Measurements from ENCODE around the gene CACHD1. TPM values are rescaled to one million over a fixed set of nuclear protein-coding genes. Genes with fewer than 3 reads are reported as not detected.

Gene CACHD1
- total RNA-seq, 4 donors from 2014 or later: 7.7 to 20.1 (median 9.8) TPM

DNA sequence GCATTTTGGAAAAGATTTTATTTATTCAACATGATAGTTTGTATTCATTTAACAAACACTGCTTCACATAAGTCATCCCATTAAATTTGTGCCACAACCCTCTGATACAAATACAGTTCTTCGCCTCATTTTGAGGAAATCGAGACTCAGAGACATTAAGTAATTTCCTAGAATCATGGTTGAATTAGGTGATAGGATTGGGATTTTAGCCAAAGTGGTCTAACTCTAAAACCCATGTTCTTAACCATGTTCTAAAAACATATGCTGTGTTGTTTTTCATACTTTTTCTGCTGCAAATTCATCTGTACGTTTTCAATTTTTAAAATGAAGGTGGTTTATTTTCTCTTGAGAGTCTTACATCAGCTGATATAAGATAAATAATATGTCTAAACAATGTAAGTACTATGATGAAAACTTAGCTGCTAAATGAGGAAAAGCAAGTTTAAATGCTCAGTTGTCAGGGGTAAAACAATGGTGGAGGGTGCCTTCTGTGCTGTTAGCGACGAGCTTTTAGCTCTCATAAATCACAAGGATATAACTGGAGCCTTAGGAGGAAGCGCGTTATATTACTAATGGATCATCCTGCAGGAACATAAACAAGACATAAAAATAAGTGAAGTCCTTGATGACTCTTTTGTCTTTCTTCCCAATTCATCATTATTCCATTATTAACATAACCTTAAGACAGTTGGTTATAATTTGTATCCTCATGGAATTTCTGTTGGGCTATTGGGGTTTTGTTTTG lies 97.7 kb downstream of the CACHD1 start:
- ATAC-seq: no peak
- H3K4me1 ChIP-seq: peaks cover 0 to 14% (median 0%) of the 10 kb centered on the region in 3 donors
- 32 to 44% methylated on average over 7 of the region's 7 CpGs for WGBS, 2 donors (ENCODE audit: low coverage in 1 of 2)
- H3K36me3 ChIP-seq: no peaks in the 10 kb centered on the region
- H3K4me3 ChIP-seq: no peak overlapping the region
- no peaks in the 10 kb centered on the region for H3K9me3 ChIP-seq
- H3K27me3 ChIP-seq: no peaks in the 10 kb centered on the region
- TF ChIP-seq POLR2AphosphoS5 (IDR thresholded peaks at IDR 0.05): no peak
- no peak overlapping the region for H3K27ac ChIP-seq

GRCh38 chr1:64568171-64568450 lies 98.2 kb downstream of the CACHD1 start:
- H3K27me3 ChIP-seq: no peaks in the 10 kb centered on the region
- no peaks in the 10 kb centered on the region for H3K9me3 ChIP-seq
- no peak overlapping the region for H3K4me3 ChIP-seq
- H3K36me3 ChIP-seq: no peaks in the 10 kb centered on the region
- peaks cover 0 to 14% (median 0%) of the 10 kb centered on the region in 3 donors for H3K4me1 ChIP-seq
- H3K27ac ChIP-seq: no peak overlapping the region
- 46 to 63% methylated on average over 2 to 4 of the region's 4 CpGs for WGBS, 2 donors (ENCODE audit: low coverage in 1 of 2)
- TF ChIP-seq EP300 (IDR thresholded peaks at IDR 0.05) (no peak), POLR2AphosphoS5 (IDR thresholded peaks at IDR 0.05) (no peak), POLR2A (IDR thresholded peaks at IDR 0.05) (no peak)
- TF ChIP-seq, protein P1, sequence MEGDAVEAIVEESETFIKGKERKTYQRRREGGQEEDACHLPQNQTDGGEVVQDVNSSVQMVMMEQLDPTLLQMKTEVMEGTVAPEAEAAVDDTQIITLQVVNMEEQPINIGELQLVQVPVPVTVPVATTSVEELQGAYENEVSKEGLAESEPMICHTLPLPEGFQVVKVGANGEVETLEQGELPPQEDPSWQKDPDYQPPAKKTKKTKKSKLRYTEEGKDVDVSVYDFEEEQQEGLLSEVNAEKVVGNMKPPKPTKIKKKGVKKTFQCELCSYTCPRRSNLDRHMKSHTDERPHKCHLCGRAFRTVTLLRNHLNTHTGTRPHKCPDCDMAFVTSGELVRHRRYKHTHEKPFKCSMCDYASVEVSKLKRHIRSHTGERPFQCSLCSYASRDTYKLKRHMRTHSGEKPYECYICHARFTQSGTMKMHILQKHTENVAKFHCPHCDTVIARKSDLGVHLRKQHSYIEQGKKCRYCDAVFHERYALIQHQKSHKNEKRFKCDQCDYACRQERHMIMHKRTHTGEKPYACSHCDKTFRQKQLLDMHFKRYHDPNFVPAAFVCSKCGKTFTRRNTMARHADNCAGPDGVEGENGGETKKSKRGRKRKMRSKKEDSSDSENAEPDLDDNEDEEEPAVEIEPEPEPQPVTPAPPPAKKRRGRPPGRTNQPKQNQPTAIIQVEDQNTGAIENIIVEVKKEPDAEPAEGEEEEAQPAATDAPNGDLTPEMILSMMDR (IDR thresholded peaks at IDR 0.05): no peak
- ATAC-seq: no peak

DNA sequence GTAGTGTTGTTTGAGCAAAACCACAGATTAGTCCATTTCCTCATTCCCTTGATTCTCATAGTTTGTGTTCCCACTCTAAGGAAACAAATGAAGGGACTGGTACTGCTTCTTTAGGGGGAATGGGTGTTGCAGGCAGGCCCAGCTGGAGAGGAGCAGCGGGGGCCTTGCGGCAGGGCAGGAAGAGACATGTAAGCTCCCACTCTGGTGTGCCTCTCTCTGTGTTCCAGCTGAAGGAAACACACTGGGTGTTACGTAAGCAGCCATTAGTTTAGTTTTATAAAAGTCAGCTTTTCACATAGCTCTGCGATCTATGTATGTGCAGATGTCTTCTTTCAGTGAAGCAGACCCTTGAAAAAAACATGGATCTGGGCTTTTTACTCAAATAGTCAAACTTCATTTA lies 99.5 kb downstream of the CACHD1 start:
- no peaks in the 10 kb centered on the region for H3K36me3 ChIP-seq
- no peak for ATAC-seq
- H3K4me3 ChIP-seq: no peak overlapping the region
- H3K4me1 ChIP-seq: peaks cover 0 to 14% (median 0%) of the 10 kb centered on the region in 3 donors
- H3K27ac ChIP-seq: no peak overlapping the region
- no peaks in the 10 kb centered on the region for H3K9me3 ChIP-seq
- H3K27me3 ChIP-seq: no peaks in the 10 kb centered on the region
- TF ChIP-seq, protein P1 (IDR thresholded peaks at IDR 0.05): no peak
- TF ChIP-seq POLR2A (IDR thresholded peaks at IDR 0.05) (no peak), EP300 (IDR thresholded peaks at IDR 0.05) (no peak), POLR2AphosphoS5 (IDR thresholded peaks at IDR 0.05) (no peak)
- 53 to 77% methylated on average over 2 to 3 of the region's 4 CpGs for WGBS, 2 donors (ENCODE audit: low coverage in 1 of 2)

GRCh38 chr1:64570267-64570855 lies 100.4 kb downstream of the CACHD1 start:
- Histone ChIP-seq H3K4me1 (peaks cover 0 to 14% (median 0%) of the 10 kb centered on the region in 3 donors), H3K9me3 (no peaks in the 10 kb centered on the region), H3K36me3 (no peaks in the 10 kb centered on the region), H3K27me3 (no peaks in the 10 kb centered on the region), H3K4me3 (no peak overlapping the region), H3K27ac (no peak overlapping the region)
- no peak for ATAC-seq
- no peak for TF ChIP-seq POLR2AphosphoS5 (IDR thresholded peaks at IDR 0.05)
- no peak for TF ChIP-seq EP300 (IDR thresholded peaks at IDR 0.05)
- TF ChIP-seq, protein P1 (IDR thresholded peaks at IDR 0.05): no peak
- TF ChIP-seq POLR2A (IDR thresholded peaks at IDR 0.05): no peak
- WGBS, 2 donors (ENCODE audit: low coverage in 1 of 2): 89 to 92% methylated on average over 3 to 6 of the region's 6 CpGs

DNA sequence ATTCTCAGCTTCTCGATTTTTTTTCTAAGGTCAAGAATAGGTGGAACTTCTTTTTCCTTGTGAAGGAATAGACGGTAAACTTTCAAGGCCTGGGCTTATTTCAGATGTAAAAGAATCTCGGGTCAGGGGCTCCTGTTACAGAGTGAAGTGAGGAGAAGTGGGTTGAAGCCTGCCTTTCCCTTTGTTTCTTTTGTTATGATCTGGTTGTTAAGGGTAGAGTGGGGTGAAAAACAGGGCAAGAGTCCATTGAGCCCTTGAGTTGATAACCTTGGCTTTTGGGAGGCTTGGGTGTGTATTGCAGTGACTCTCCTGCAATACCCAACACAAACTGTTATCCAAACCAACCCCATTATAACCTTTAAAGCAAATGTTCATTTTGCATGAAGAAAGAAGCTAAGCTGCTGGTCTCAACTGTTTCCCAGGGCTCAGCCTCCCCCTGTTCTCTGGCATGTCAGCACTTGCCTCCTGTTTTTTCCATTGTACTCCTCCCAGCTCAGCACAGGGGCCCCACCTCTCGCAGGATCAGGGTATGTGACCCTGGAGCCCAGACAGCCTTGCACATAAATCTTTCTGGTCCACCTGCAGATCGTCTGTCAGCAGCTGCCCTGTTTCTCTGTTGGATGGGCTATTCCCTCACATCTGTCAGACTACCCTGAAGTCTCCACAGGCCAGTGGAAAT lies 102.4 kb downstream of the CACHD1 start:
- Histone ChIP-seq H3K27ac (no peak overlapping the region), H3K4me1 (peaks cover 0 to 11% (median 0%) of the 10 kb centered on the region in 3 donors), H3K4me3 (no peak overlapping the region), H3K9me3 (no peaks in the 10 kb centered on the region), H3K36me3 (no peaks in the 10 kb centered on the region), H3K27me3 (no peaks in the 10 kb centered on the region)
- TF ChIP-seq EP300 (IDR thresholded peaks at IDR 0.05): no peak
- no peak for TF ChIP-seq POLR2A (IDR thresholded peaks at IDR 0.05)
- no peak for TF ChIP-seq POLR2AphosphoS5 (IDR thresholded peaks at IDR 0.05)
- TF ChIP-seq, protein P1 (IDR thresholded peaks at IDR 0.05): no peak
- WGBS, 2 donors (ENCODE audit: low coverage in 1 of 2): 58 to 64% methylated on average over 3 to 5 of the region's 5 CpGs
- ATAC-seq: no peak

Data from gastroesophageal sphincter (tissue), 4 donors.